Ovary (tissue), 9 donors: ENCODE results near the gene ARHGAP10. TPM values are rescaled to one million over a fixed set of nuclear protein-coding genes. Genes with fewer than 3 reads are reported as not detected.

ENCODE experiments used
- DNase-seq, 5 donors: peaks; one replicate each; pipeline ENCODE4 v3.0.0-alpha.2; 2019 to 2020
- H3K27ac ChIP-seq, 2 donors: fragments of 200-600 bp; one replicate each; pipeline versions ENCODE4 v1.5.1 to v1.8.0; 2019 to 2022
- H3K27me3 ChIP-seq: fragments of 200-600 bp; one replicate; pipeline ENCODE4 v1.8.0; 2022
- H3K36me3 ChIP-seq: fragments of 200-600 bp; sonication (generic); one replicate; pipeline ENCODE4 v1.5.1; 2019
- H3K4me1 ChIP-seq: one replicate; pipeline ENCODE4 v1.8.1; 2013; ENCODE audit warnings: mild to moderate bottlenecking, moderate library complexity; ENCODE audit not compliant: insufficient read depth
- H3K4me3 ChIP-seq: fragments of 200-600 bp; sonication (generic); one replicate; pipeline ENCODE4 v1.5.1; 2017
- H3K9me3 ChIP-seq, 2 donors: fragments of 200-600 bp in 1 of 2; sonication (generic) in 1 of 2; one replicate each; pipeline versions ENCODE4 v1.5.1 to v1.8.1; 2013 to 2019; ENCODE audit warnings: mild to moderate bottlenecking in 1 of 2, moderate library complexity in 1 of 2
- CTCF ChIP-seq, 3 donors: fragments of 450-650 bp in 2 of 3; fragments of 200-600 bp in 1 of 3; IDR thresholded peaks; one replicate each; pipeline versions ENCODE4 v1.5.1 to v1.8.0; 2016 to 2022; ENCODE audit warnings: antibody characterized with exemption in 3 of 3, mild to moderate bottlenecking in 1 of 3
- EP300 ChIP-seq: sonication (generic); formaldehyde crosslinking; IDR thresholded peaks from one replicate; pipeline ENCODE4 v1.6.1; 2017; ENCODE audit warnings: antibody characterized with exemption
- POLR2A ChIP-seq: fragments of 450-650 bp; IDR thresholded peaks from one replicate; pipeline ENCODE4 v1.6.1; 2017; ENCODE audit warnings: antibody characterized with exemption, mild to moderate bottlenecking, moderate library complexity
- WGBS, 3 donors: extraction: QIAGEN DNeasy Blood & Tissue Kit in 1 of 3; methylation state at CpG; one replicate each; pipeline versions ENCODE4 v1.1.5 to v1.1.7; 2013 to 2017; 5-methylcytosine and 5-hydroxymethylcytosine counted together
- intact Hi-C, 4 donors: fragments of 100-400 bp; cut with DNase I; formaldehyde crosslinking; loops; one replicate each; pipeline versions ENCODE4 v1.11.0 to v1.15.1; 2022 to 2023
- polyA plus RNA-seq, 2 donors: library from polyadenylated mRNA; stranded (reverse); fragments of 200-250 nt in 1 of 2; fragments of 350-450 nt in 1 of 2; fragmentation: Illumina TruSeq in 1 of 2; extraction: RNeasy Lipid Tissue Mini Kit (QIAGEN cat#74804) in 1 of 2; gene quantifications; one replicate each; pipeline ENCODE4 v1.2.3, GENCODE V29; 2013 to 2014
- total RNA-seq, 7 donors: library from RNA; depleted of rRNA in 2 of 7; stranded (reverse); fragments of >200 nt in 2 of 7; fragmentation: NEBNext Ultra II Directional in 3 of 7; extraction: Animal tissue kit (Norgen Biotek cat#: 25700) in 3 of 7; gene quantifications; one replicate each; pipeline versions ENCODE4 v1.1.0 to v1.2.4, GENCODE V29; 2016 to 2023
- donor health status: DM: no; HTN: no; CAD: no; lungs with moderate emphysema.
- donor health status: DM: no; HTN: no; CAD: no.
- donor health status: Bipolar disorder and iron deficiency.
- donor health status: DM: yes; HTN: yes; CAD: no.
- donor health status: DM: no; HTN: no; CAD: no.
- donor health status: DM: yes; HTN: yes; CAD: no.

ARHGAP10 gene
- total and polyA plus RNA-seq, 9 donors, result 37.1 to 76.7 (median 63.8) TPM

GRCh38 chr4:147764337-147764736 lies 32.4 kb downstream of the ARHGAP10 start:
- WGBS, 3 donors, result 73 to 81% (median 80%) methylated on average over 7 of the region's 7 CpGs
- Histone ChIP-seq H3K27ac (no peak overlapping the region), H3K36me3 (no peaks in the 10 kb centered on the region), H3K9me3 (no peaks in the 10 kb centered on the region), H3K27me3 (no peaks in the 10 kb centered on the region), H3K4me3 (no peak overlapping the region), H3K4me1 (peaks cover 12% of the 10 kb centered on the region)
- no peak for DNase-seq
- no peak for TF ChIP-seq CTCF (IDR thresholded peaks at IDR 0.05)
- no peak for TF ChIP-seq POLR2A
- TF ChIP-seq EP300, result no peak
- intact Hi-C loops, result no loop called here

GRCh38 chr4:147765121-147765529 lies 33.2 kb downstream of the ARHGAP10 start:
- no peak for DNase-seq
- Histone ChIP-seq H3K4me1 (peaks cover 8% of the 10 kb centered on the region), H3K36me3 (no peaks in the 10 kb centered on the region), H3K9me3 (no peaks in the 10 kb centered on the region), H3K4me3 (no peak overlapping the region), H3K27me3 (no peaks in the 10 kb centered on the region), H3K27ac (no peak overlapping the region)
- intact Hi-C loops, result no loop called here
- WGBS, 3 donors, result 79 to 87% (median 86%) methylated on average over 3 of the region's 3 CpGs
- TF ChIP-seq CTCF (IDR thresholded peaks at IDR 0.05) (no peak), EP300 (no peak), POLR2A (no peak)

- H3K27me3 ChIP-seq, result no peaks in the 10 kb centered on the region
- no peak for TF ChIP-seq POLR2A
- no peak for TF ChIP-seq CTCF (IDR thresholded peaks at IDR 0.05)
- TF ChIP-seq EP300, result no peak
- H3K9me3 ChIP-seq, result no peaks in the 10 kb centered on the region
- DNase-seq, result no peak
- no peaks in the 10 kb centered on the region for H3K36me3 ChIP-seq
- H3K4me3 ChIP-seq, result no peak overlapping the region
- peaks cover 7% of the 10 kb centered on the region for H3K4me1 ChIP-seq
- 48 to 55% (median 49%) methylated on average over 4 of the region's 4 CpGs for WGBS, 3 donors
- H3K27ac ChIP-seq, result no peak overlapping the region
- intact Hi-C loops, result no loop called here
Observed at GRCh38 chr4:147768113-147768512, 36.2 kb downstream of the ARHGAP10 start.

- peaks cover 11% of the 10 kb centered on the region for H3K4me1 ChIP-seq
Observed at GRCh38 chr4:147769386-147769785, 37.5 kb downstream of the ARHGAP10 start.

More at GRCh38 chr4:147769386-147769785, 37.5 kb downstream of the ARHGAP10 start:
- Histone ChIP-seq H3K36me3 (no peaks in the 10 kb centered on the region), H3K27ac (no peak overlapping the region), H3K9me3 (no peaks in the 10 kb centered on the region), H3K27me3 (no peaks in the 10 kb centered on the region), H3K4me3 (no peak overlapping the region)
- TF ChIP-seq POLR2A (no peak), EP300 (no peak), CTCF (IDR thresholded peaks at IDR 0.05) (no peak)
- no peak for DNase-seq
- intact Hi-C loops, result no loop called here
- WGBS, 3 donors, result 92 to 95% (median 95%) methylated on average over 4 of the region's 4 CpGs
